SKM-1 (cell line): Measurements from ENCODE around the gene PTGDS.

ENCODE experiments used
- DNase-seq: peaks from one replicate; lab custom pipeline; 2025; ENCODE audit not compliant: unreplicated experiment; lab: John Stamatoyannopoulos, UW

Gene PTGDS

DNA sequence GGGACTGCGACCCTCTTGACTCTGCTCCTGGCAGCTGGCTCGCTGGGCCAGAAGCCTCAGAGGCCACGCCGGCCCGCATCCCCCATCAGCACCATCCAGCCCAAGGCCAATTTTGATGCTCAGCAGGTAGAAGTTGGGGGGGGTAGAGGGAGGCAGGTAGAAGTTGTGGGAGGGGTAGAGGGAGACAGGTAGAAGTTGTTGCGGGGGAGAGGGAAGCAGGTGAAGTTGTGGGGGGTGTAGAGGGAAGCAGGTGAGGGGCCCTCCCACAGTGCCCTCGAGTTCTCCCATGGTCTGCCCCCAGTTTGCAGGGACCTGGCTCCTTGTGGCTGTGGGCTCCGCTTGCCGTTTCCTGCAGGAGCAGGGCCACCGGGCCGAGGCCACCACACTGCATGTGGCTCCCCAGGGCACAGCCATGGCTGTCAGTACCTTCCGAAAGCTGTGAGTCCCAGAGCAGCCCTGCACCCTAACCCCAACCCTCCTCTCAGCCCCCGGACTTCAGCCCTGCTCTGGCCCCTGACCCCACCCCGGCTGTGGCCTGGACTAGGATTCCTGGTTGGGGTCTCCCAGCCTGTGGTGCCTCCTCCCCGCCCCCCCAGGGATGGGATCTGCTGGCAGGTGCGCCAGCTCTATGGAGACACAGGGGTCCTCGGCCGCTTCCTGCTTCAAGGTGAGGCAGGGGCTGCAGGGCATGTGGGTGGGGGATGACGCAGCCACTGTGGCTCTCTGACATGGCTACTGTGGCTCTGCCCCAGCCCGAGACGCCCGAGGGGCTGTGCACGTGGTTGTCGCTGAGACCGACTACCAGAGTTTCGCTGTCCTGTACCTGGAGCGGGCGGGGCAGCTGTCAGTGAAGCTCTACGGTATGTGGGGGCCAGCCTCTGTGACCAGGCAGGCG is 31.7 kb upstream of the PTGDS start:
- no peak for DNase-seq

DNA sequence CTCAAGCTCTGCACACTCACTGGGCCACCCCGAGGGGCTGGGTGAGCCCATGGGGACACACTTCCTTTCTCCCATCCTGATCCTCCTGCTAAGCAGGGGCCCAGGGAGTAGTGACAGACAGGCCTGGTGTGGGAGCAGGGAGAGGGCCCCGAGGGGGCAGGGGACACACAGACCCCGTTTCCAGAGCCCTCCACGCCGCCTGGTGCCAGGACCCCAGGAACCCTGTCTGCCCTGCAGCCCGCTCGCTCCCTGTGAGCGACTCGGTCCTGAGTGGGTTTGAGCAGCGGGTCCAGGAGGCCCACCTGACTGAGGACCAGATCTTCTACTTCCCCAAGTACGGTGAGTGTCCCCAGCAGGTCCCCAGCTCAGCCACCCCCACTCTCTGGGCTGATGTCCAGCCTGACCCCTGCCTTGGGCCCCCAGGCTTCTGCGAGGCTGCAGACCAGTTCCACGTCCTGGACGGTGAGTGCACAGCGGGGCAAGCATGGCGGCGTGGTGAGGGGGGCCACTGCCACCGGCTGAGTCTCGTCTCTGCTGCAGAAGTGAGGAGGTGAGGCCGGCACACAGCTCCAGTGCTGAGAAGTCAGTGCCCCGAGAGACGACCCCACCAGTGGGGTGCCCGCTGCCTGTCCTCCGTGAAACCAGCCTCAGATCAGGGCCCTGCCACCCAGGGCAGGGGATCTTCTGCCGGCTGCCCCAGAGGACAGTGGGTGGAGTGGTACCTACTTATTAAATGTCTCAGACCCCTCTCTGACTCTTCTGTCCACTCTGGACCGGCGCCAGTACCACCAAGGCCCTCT is 30.9 kb upstream of the PTGDS start:
- DNase-seq = no peak

DNA sequence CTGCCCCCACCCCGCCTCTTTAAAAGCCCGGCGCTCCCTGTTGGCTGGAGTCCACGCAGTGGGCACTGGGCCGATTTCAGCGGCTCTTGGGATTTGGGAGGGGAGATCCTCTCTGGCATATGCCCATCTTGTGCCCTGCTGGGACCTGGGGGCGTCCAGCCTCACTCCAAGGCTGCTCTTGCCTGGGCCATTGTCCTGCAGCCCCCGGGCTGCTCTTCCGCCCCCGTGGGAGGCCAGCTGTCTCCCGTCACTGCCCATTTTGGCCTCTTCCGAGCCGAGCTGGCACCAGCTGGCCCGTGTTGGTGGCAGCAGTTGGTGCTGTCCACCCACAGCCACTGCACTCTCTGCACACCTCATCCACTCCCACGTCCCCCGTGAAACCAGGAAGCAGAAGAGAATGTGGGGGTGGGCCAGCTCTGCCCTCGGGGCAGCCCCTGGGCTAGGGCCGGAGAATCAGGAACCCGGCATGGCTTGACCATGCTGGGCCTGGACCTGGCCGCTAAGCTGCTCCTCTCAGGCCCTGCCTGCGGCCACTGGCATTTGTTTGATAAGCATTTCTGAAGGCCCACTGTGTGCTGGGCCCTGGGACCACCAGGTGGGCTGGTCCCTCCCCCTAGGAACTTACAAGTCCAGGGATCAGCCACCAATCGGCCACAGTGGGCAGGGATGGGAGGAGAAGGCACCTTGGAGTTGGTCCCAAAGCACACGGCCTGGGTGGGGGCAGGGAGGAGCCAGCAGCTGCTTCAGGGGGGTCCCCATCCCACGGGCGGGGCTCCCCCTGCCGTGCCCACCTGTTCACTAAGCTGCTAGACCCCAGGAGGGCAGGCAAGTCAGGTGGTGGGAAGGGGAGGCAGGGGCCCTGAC is 30.0 kb upstream of the PTGDS start:
- DNase-seq = no peak

DNA sequence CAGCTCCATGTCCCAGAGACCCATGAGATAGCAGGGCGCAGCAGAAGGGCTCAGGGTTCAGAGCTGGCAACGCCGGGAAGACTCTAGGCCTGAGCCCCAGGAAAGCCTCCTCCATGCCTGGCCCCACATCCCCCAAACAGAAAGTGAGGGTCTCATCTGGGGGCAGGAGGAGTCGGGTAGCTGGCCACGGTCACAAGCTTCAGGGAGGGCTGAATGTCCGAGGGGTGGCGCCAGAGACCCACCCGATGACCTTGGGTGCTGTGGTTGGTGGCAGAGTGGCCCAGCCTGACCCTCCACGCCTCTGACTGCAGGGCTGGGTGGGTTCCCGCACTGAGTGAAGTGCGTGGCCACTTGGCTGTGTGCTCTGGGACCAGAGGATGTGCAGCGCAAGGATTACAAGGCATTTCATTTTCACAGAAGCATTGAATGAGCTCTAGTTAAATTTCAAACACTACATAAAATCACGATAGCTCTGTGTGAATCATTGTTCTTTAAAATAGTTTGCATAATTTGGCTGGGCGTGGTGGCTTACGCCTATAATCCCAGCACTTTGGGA is 29.3 kb upstream of the PTGDS start:
- no peak for DNase-seq

DNA sequence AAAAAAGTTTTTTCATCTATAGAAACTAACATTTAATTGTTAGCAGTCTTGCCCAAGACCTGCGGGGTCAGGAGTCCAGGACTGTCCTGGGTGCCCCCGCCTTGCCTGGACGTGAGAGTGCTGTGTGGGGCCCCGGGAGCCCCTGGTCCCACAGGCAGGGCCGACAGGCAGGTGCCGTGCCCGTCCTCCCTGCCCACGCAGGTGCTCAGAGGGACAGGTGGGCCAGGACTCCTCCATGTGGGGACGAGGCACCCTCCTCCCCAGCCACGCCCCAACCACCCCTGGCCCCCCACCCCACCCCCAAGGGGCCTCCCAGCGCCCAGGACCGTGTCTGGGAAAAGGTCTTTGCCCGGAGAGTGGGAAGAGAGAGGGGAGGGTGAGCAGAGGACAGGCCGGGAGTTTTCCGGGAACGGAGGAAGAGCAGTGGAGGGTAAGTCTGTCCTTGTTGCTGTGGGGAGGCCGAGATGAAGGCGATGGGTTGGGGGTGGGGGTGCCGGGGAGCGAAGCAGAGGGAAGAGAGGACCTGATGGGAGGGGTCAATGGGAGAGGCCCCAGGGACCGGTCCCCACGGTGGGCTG is 28.0 kb upstream of the PTGDS start:
- no peak for DNase-seq

DNA sequence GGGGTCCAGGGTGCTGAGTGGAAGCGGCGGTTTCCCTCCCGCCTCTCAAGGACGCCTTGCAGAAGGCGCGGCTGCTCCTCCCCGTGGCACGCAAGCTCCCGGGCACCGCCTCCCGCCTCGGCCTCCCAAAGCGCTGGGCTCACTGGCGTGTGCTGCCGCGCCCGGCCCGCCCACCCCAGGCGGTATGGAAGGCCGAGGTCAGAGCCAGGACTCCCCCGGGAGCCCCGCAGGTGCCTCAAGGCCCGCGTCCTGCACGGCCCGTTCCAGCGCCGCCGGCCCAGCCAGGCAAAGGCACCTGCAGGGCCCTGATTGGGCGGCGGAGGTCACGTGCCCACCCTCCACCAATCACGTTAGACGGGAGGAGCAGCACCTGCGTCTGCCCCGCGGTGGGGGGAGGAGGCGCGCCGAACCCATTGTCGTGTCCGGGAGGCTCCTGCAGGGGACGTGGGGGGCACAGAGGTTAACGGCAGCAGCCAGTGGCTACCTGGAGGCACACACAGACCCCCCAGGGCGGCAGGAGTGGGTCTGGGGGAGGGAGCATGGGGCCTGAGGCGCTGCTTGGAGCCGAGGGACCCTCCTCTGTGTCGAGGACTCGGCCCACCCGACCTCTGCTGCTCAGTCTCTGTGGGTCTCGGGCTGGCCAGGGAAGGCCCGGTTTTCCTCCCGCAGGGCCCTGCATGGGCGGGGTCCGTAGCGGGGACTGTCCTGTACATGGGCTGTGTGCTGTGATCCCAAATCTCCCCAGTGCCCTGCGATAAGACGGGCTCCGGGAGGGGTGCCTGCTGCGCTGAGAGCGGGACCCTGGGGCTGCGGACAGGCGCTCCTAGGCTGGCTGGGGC is 27.3 kb upstream of the PTGDS start:
- peak; percentile 60 for DNase-seq

DNA sequence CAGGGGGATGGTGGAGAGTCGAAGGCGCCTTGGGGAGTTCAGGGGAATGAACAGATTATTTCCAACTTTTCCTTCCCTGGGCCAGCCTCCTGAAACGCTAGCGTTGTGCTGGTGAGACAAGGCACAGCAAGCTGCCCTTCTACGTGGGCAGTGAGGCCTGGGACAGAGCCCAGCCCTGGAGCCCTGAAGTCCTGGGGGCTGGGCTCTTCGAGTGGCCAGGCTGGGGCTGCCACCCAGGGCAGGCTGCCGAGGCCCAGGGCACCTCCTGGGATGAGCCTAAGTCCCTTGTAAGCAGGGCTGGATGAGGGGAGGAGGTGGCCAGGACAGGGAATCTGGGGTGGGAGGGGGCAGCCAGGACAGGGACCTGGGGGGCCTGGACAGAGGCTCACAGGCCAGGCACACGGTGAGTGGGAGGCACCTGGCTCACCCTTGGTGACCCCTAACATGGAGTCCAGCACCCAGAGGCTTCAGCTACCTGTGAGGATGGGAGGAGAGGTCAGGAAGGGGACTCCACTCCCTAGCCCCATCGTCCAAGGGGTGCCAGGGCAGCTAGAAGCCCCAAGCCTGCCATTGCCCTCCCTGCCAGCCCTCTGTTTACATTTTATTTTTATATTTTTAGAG is 26.5 kb upstream of the PTGDS start:
- no peak for DNase-seq

DNA sequence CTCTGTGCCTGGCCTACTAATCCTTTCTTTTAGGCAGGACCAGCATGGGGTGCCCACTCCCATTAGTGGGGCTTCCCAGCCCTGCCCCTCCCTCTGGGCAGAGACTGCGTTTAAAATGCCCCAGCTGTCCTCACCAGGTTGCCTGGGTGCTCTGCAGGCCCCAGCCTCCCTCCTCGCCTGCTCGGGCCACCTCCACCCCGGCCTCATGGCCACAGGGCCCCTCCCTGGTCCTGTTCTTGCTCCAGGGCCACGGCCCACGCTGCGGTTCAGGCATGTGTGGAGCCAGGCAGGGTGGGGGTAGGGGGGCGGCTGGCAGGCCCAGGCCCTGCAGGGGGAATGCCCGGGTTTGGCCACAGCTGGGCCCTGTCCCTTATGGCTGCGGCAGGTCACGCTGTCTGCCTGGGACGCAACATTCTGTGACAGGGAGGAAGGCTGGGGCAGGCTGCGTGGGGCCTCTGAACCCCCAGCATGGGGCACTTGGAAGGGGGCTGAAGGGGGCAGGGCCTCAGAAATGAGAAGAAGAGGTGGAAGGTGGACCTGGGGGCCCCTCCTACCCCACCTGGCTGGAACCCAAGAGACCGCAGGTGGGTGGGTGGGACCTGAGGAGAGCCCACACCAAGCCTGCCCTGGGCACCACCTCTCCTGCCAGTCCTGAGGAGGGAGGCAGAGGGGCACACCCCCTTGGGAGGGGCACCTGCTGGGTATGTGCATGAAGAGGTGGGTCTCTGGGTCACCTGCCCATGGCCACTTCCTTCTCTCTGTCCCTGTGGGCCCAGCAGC is 25.6 kb upstream of the PTGDS start, which contains the start of gene LCN12:
LCN12 (plus strand) TSS at position 733 of the 780 bp plus-strand sequence. CDS start 55 bp downstream, outside the sequence.
- no peak for DNase-seq

DNA sequence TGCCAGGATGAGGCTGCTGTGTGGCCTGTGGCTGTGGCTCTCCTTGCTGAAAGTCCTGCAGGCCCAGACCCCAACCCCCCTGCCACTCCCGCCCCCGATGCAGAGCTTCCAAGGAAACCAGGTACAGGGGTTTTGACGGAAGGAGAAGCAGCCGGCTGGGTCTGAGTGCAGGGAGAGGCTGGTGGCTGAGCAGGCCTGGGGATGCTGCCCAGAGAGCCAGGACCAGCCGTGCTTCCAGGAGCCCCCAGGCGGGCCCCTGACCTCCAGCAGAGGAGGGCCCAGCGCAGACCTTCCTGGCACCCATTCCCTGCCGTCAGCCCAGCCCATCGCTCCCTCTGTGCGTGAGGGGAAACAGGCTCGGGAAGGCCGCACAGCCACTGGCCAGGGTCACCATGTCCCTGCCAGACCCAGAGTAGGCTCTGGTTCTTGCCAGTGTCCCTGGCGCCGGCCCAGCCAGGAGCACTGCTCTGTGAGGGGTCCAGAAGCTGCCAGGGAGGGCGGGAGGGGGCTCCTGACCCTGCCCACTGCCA is 24.9 kb upstream of the PTGDS start:
- no peak for DNase-seq

DNA sequence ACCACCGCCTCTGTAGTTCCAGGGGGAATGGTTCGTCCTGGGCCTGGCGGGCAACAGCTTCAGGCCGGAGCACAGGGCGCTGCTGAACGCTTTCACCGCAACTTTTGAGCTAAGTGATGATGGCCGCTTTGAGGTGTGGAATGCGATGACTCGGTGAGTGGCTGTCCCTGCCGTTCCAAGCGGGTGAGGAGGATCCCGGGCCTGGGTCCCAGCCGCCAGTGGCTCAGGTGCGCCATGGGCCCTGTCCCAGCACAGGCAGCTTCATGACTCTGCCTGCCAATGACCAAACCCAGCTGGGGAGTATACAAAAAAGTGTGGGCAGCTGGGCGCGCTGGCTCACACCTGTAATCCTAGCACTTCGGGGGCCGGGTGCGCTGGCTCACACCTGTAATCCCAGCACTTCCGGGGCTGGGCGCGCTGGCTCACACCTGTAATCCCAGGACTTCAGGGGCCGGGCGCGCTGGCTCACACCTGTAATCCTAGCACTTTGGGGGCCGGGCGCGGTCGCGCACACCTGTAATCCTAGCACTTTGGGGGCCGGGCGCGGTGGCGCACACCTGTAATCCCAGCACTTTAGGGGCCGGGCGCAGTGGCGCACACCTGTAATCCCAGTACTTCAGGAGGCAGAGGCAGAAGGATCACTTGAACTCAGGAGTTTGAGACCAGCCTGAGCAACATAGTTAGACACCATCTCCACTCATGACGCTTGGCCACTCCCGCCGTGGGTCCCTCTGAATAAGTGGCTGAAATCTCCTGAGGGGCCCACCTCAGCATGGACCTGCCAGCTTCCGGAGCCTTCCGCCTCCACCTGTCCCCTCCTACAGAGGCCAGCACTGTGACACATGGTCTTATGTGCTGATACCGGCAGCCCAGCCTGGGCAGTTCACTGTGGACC is 24.2 kb upstream of the PTGDS start:
- no peak for DNase-seq

DNA sequence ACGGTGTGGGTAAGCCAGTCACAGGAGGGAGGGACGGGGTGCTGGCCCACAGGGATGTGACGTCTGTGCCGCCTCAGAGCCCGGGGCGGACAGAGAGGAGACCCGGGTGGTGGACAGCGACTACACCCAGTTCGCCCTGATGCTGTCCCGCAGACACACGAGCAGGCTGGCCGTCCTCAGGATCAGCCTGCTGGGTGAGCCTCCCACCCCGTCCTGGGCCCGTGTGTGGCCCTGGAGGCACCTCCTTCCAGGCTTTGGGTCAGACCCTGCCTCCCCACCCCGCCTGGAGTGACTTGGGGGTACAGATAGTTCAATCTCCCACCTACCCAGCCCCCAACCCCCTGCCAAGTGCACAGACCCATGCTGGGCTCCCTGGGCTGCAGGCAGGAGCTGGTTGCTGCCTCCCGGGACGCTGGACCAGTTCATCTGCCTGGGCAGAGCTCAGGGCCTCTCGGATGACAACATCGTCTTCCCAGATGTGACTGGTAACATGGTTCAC is 23.5 kb upstream of the PTGDS start:
- no peak for DNase-seq

DNA sequence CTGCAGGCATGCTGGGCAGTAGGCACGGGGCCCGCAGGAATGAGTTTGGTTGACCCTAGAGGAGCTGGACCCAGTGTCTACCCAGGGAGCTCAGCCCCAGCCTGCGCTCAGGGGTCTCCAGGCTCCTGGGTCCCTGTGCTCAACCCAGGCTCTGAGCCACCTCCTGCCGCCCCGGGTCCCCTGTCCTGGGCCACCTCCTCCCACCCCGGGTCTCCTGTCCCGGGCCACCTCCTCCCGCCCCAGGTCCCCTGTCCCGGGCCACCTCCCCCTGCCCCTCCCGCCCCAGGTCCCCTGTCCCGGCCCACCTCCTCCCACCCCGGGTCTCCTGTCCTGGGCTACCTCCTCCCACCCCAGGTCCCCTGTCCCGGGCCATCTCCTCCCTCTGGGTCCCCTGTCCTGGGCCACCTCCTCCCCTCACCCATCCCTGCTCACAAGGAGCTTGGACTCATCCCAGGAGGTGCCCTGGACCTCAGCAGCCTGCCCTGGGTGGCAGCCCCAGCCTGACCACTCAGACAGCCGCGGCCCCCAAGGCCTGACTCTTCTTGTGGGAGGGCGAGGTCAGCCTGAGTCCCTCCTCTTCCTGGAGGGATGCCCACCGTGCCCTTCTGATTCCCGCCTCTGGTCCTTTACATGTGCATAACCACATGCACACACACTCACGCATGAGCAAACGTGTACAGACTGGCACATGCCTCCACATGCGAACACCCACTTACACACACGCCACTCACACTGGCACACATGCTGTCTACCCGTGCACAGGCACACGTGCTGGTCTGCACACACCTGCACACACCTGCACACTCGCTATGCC is 22.8 kb upstream of the PTGDS start:
- no peak for DNase-seq

DNA sequence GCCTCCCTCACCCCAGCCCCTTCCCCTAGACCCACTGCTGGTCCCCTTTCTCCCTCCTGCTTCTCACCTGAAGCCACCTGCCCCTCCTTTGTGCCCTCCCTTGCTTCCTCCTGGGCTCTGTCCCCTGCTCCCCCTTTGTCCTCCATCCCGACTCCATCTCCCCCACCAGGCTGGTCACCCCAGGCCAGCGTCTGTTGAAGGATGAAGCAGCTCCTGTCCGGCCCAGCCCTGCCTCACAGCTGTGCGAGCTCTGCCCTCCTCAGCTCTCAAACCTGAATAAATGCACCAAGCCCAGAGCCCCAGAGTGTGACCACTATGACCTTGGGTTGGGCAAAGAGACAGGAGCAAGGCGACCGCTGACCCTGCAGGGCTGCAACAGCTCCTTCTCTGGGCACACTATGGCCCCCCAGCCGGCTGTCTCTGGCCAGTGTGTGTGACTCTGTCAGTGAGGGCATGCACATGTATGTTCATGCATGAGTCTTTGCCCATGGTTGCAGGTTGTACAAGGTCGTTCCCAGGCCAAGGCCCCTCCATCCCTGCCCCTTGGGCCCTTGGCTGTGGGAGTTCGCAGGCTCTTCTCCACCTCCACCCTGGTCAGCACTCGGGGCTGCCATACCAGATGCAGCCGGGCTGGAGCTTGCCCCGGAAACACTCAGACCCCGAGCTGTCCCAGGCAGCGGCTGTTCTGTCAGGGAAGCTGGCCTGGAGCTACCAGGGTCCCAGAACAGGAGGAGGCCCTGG is 21.9 kb upstream of the PTGDS start:
- DNase-seq = no peak

DNA sequence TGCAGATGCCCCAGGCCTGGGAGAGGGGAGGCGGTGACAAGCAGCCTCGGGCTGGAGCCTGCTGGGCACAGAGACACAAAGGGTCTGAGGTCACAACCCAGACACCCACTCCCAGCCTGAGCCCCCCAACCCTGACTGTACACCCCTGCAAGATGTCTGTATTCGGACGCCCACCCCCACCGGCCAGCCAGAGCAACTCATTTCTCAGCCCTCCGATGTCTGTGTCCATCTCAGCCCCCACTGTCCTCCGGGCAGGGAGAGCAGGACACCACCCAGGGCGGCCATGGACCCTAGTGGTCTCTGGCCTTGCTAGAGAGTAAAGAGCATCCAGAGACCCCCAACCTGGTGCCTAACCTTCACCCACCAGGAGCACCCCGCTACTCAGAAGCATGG is 21.4 kb upstream of the PTGDS start:
- DNase-seq = no peak

DNA sequence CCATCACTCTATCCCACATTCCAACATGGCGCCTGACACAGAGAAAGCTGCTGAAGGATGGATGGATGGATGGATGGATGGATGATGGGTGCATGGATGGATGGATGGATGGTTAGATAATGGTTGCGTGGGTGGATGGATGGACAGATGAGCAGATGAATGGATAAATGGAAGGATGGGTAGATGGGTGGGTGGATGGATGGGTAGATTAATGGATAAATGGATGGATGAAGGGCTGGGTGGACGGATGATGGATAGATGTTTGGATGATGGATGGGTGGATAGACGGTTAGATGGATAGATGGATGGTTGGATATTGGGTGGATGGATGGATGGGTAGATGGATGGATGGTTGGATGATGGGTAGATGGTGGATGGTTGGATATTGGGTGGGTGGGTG is 20.7 kb upstream of the PTGDS start:
- no peak for DNase-seq
